ENCODE data around the gene DLGAP4.

The DLGAP4 gene

GRCh38 chr20:36493051-36493800 lies 187.1 kb downstream of the DLGAP4 start:
- TF ChIP-seq CTCF (IDR thresholded peaks at IDR 0.05; ENCODE audit: low read depth, low read length), result peak; percentile 16; the same call in 1 of the 2 replicates
- no peak overlapping the region for H3K4me3 ChIP-seq (ENCODE audit: low read depth, low read length)

GRCh38 chr20:36493801-36494114 lies 187.6 kb downstream of the DLGAP4 start:
- no peak overlapping the region for H3K4me3 ChIP-seq (ENCODE audit: low read depth, low read length)
- TF ChIP-seq CTCF (IDR thresholded peaks at IDR 0.05; ENCODE audit: low read depth, low read length), result no peak

GRCh38 chr20:36496707-36497669 lies 190.8 kb downstream of the DLGAP4 start:
- TF ChIP-seq CTCF (IDR thresholded peaks at IDR 0.05; ENCODE audit: low read depth, low read length), result no peak
- no peak overlapping the region for H3K4me3 ChIP-seq (ENCODE audit: low read depth, low read length)

- H3K4me3 ChIP-seq (ENCODE audit: low read depth, low read length), result no peak overlapping the region
- TF ChIP-seq CTCF (IDR thresholded peaks at IDR 0.05; ENCODE audit: low read depth, low read length), result no peak
These were observed 191.7 kb downstream of the DLGAP4 start for GRCh38 chr20:36497856-36498255.

- H3K4me3 ChIP-seq (ENCODE audit: low read depth, low read length), result no peak overlapping the region
- no peak for TF ChIP-seq CTCF (IDR thresholded peaks at IDR 0.05; ENCODE audit: low read depth, low read length)
These were observed 192.4 kb downstream of the DLGAP4 start for GRCh38 chr20:36498386-36499179.

GRCh38 chr20:36499211-36499610 lies 193.1 kb downstream of the DLGAP4 start:
- H3K4me3 ChIP-seq (ENCODE audit: low read depth, low read length), result no peak overlapping the region
- TF ChIP-seq CTCF (IDR thresholded peaks at IDR 0.05; ENCODE audit: low read depth, low read length), result no peak

All from WI38 (cell line).